Measurements from ENCODE around the gene ZDHHC9. TPM values are rescaled to one million over a fixed set of nuclear protein-coding genes. Genes with fewer than 3 reads are reported as not detected.

ZDHHC9 gene
- total RNA-seq, 2 experiments from 2014 or later = 4.7 to 5.4 TPM

- no peak overlapping the region for H3K4me3 Mint-ChIP-seq
- no peaks in the 10 kb centered on the region for H3K9me3 Mint-ChIP-seq (ENCODE audit: insufficient read depth)
- peaks cover 62% of the 10 kb centered on the region for H3K36me3 Mint-ChIP-seq (ENCODE audit: low read depth)
- no peaks in the 10 kb centered on the region for H3K27me3 Mint-ChIP-seq (ENCODE audit: low read depth)
- ChIA-PET CTCF (interaction anchor here (0.9 to 1.5 kb wide), 2 partner anchors 20 to 183 kb away, joined by 3 read pairs; no protein-coding TSS in a partner anchor), POLR2A (interaction anchor here (0.8 to 6.9 kb wide), 8 partner anchors 10 to 103 kb away, joined by 3 to 49 read pairs (median 4); no protein-coding TSS in a partner anchor)
- H3K4me1 Mint-ChIP-seq (ENCODE audit: low read depth) = peaks cover 18% of the 10 kb centered on the region
- DNase-seq (no peak), ATAC-seq (no peak)
- no peak overlapping the region for H3K27ac Mint-ChIP-seq
Observed at GRCh38 chrX:129792586-129793291, 50.9 kb downstream of the ZDHHC9 start.

GRCh38 chrX:129791961-129792570, 51.6 kb downstream of the ZDHHC9 start:
- no peaks in the 10 kb centered on the region for H3K9me3 Mint-ChIP-seq (ENCODE audit: insufficient read depth)

GRCh38 chrX:129791336-129791735, 52.4 kb downstream of the ZDHHC9 start:
- Mint-ChIP-seq H3K27me3 (ENCODE audit: low read depth) (no peaks in the 10 kb centered on the region), H3K4me3 (no peak overlapping the region), H3K9me3 (ENCODE audit: insufficient read depth) (no peaks in the 10 kb centered on the region), H3K36me3 (ENCODE audit: low read depth) (peaks cover 69% of the 10 kb centered on the region), H3K27ac (no peak overlapping the region), H3K4me1 (ENCODE audit: low read depth) (peaks cover 27% of the 10 kb centered on the region)
- DNase-seq = no peak
- ChIA-PET CTCF (no interaction called here), POLR2A (interaction anchor here (6.9 kb wide), 1 partner anchor 9 kb away, joined by 49 read pairs; no protein-coding TSS in a partner anchor)
- no peak for ATAC-seq

More at GRCh38 chrX:129791961-129792570, 51.6 kb downstream of the ZDHHC9 start:
- no peak for DNase-seq
- ChIA-PET CTCF (interaction anchor here (0.9 to 1.5 kb wide), 2 partner anchors 19 to 183 kb away, joined by 3 read pairs; no protein-coding TSS in a partner anchor), POLR2A (interaction anchor here (0.8 to 6.9 kb wide), 6 partner anchors 9 to 102 kb away, joined by 3 to 49 read pairs (median 4); no protein-coding TSS in a partner anchor)
- Mint-ChIP-seq H3K4me1 (ENCODE audit: low read depth) (peaks cover 22% of the 10 kb centered on the region), H3K36me3 (ENCODE audit: low read depth) (peaks cover 65% of the 10 kb centered on the region), H3K27me3 (ENCODE audit: low read depth) (no peaks in the 10 kb centered on the region), H3K27ac (no peak overlapping the region), H3K4me3 (no peak overlapping the region)
- ATAC-seq = no peak

GRCh38 chrX:129790808-129791207, 52.9 kb downstream of the ZDHHC9 start:
- no peak overlapping the region for H3K27ac Mint-ChIP-seq
- DNase-seq = no peak
- no peak overlapping the region for H3K4me3 Mint-ChIP-seq
- H3K4me1 Mint-ChIP-seq (ENCODE audit: low read depth) = peaks cover 32% of the 10 kb centered on the region
- ATAC-seq = no peak
- ChIA-PET CTCF (no interaction called here), POLR2A (interaction anchor here (1.5 kb wide), 1 partner anchor 9 kb away, joined by 5 read pairs; no protein-coding TSS in a partner anchor)
- H3K9me3 Mint-ChIP-seq (ENCODE audit: insufficient read depth) = no peaks in the 10 kb centered on the region
- H3K36me3 Mint-ChIP-seq (ENCODE audit: low read depth) = peaks cover 72% of the 10 kb centered on the region
- no peaks in the 10 kb centered on the region for H3K27me3 Mint-ChIP-seq (ENCODE audit: low read depth)

GRCh38 chrX:129790146-129790545, 53.5 kb downstream of the ZDHHC9 start:
- H3K27ac Mint-ChIP-seq = peak overlapping the region; percentile 43
- no peaks in the 10 kb centered on the region for H3K27me3 Mint-ChIP-seq (ENCODE audit: low read depth)
- peaks cover 38% of the 10 kb centered on the region for H3K4me1 Mint-ChIP-seq (ENCODE audit: low read depth)
- DNase-seq (no peak), ATAC-seq (no peak)
- ChIA-PET CTCF (no interaction called here), POLR2A (interaction anchor here (1.5 kb wide), 1 partner anchor 9 kb away, joined by 5 read pairs; no protein-coding TSS in a partner anchor)
- peaks cover 72% of the 10 kb centered on the region for H3K36me3 Mint-ChIP-seq (ENCODE audit: low read depth)
- H3K9me3 Mint-ChIP-seq (ENCODE audit: insufficient read depth) = no peaks in the 10 kb centered on the region
- H3K4me3 Mint-ChIP-seq = no peak overlapping the region

- H3K4me3 Mint-ChIP-seq = no peak overlapping the region
- peaks cover 76% of the 10 kb centered on the region for H3K36me3 Mint-ChIP-seq (ENCODE audit: low read depth)
- no peaks in the 10 kb centered on the region for H3K9me3 Mint-ChIP-seq (ENCODE audit: insufficient read depth)
- no peaks in the 10 kb centered on the region for H3K27me3 Mint-ChIP-seq (ENCODE audit: low read depth)
- DNase-seq (no peak), ATAC-seq (no peak)
- H3K4me1 Mint-ChIP-seq (ENCODE audit: low read depth) = peaks cover 43% of the 10 kb centered on the region
- H3K27ac Mint-ChIP-seq = peak overlapping the region; percentile 55
- ChIA-PET CTCF (no interaction called here), POLR2A (no interaction called here)
Observed at GRCh38 chrX:129788527-129788926, 55.2 kb downstream of the ZDHHC9 start.

GRCh38 chrX:129787336-129788055, 56.2 kb downstream of the ZDHHC9 start:
- Mint-ChIP-seq H3K27ac (peak overlapping the region; percentile 68), H3K9me3 (ENCODE audit: insufficient read depth) (no peaks in the 10 kb centered on the region)

GRCh38 chrX:129786210-129786651, 57.5 kb downstream of the ZDHHC9 start:
- CTCF ChIA-PET = interaction anchor here (1.0 kb wide), 1 partner anchor 29 kb away, joined by 4 read pairs; no protein-coding TSS in a partner anchor
- POLR2A ChIA-PET = no interaction called here
- H3K27ac Mint-ChIP-seq = peak overlapping the region; percentile 84
- H3K9me3 Mint-ChIP-seq (ENCODE audit: insufficient read depth) = no peaks in the 10 kb centered on the region
- DNase-seq (no peak), ATAC-seq (no peak)
- no peaks in the 10 kb centered on the region for H3K27me3 Mint-ChIP-seq (ENCODE audit: low read depth)
- H3K4me3 Mint-ChIP-seq = peak overlapping the region; percentile 74
- H3K4me1 Mint-ChIP-seq (ENCODE audit: low read depth) = peaks cover 48% of the 10 kb centered on the region
- peaks cover 82% of the 10 kb centered on the region for H3K36me3 Mint-ChIP-seq (ENCODE audit: low read depth)

More at GRCh38 chrX:129787336-129788055, 56.2 kb downstream of the ZDHHC9 start:
- H3K36me3 Mint-ChIP-seq (ENCODE audit: low read depth) = peaks cover 77% of the 10 kb centered on the region
- peak overlapping the region; percentile 47 for H3K4me3 Mint-ChIP-seq
- DNase-seq (no peak), ATAC-seq (no peak)
- POLR2A ChIA-PET = interaction anchor here (0.6 to 1.1 kb wide), 3 partner anchors 16 to 378 kb away, joined by 3 read pairs; partner anchors contain the start of gene AIFM1
- peaks cover 48% of the 10 kb centered on the region for H3K4me1 Mint-ChIP-seq (ENCODE audit: low read depth)
- CTCF ChIA-PET = interaction anchor here (1.5 kb wide), 1 partner anchor 60 kb away, joined by 5 read pairs; no protein-coding TSS in a partner anchor
- no peaks in the 10 kb centered on the region for H3K27me3 Mint-ChIP-seq (ENCODE audit: low read depth)

- DNase-seq (no peak), ATAC-seq (no peak)
- peaks cover 82% of the 10 kb centered on the region for H3K36me3 Mint-ChIP-seq (ENCODE audit: low read depth)
- no peaks in the 10 kb centered on the region for H3K27me3 Mint-ChIP-seq (ENCODE audit: low read depth)
- no peaks in the 10 kb centered on the region for H3K9me3 Mint-ChIP-seq (ENCODE audit: insufficient read depth)
- ChIA-PET CTCF (interaction anchor here (1.1 to 6.7 kb wide), 2 partner anchors 16 to 29 kb away, joined by 3 to 71 read pairs; no protein-coding TSS in a partner anchor), POLR2A (interaction anchor here (0.6 to 10.3 kb wide), 4 partner anchors 10 to 284 kb away, joined by 3 to 162 read pairs (median 3); no protein-coding TSS in a partner anchor)
- H3K4me3 Mint-ChIP-seq = peak overlapping the region; percentile 74
- H3K27ac Mint-ChIP-seq = peak overlapping the region; percentile 84
- peaks cover 46% of the 10 kb centered on the region for H3K4me1 Mint-ChIP-seq (ENCODE audit: low read depth)
Observed at GRCh38 chrX:129785160-129785947, 58.3 kb downstream of the ZDHHC9 start.

- Mint-ChIP-seq H3K36me3 (ENCODE audit: low read depth) (peaks cover 83% of the 10 kb centered on the region), H3K4me3 (peak overlapping the region; percentile 89), H3K4me1 (ENCODE audit: low read depth) (peaks cover 46% of the 10 kb centered on the region), H3K9me3 (ENCODE audit: insufficient read depth) (no peaks in the 10 kb centered on the region), H3K27ac (peak overlapping the region; percentile 88), H3K27me3 (ENCODE audit: low read depth) (no peaks in the 10 kb centered on the region)
- ChIA-PET POLR2A (interaction anchor here (0.7 to 10.3 kb wide), 4 partner anchors 11 to 180 kb away, joined by 3 to 165 read pairs (median 106); no protein-coding TSS in a partner anchor), CTCF (interaction anchor here (1.0 to 6.7 kb wide), 4 partner anchors 15 to 141 kb away, joined by 3 to 71 read pairs (median 22); no protein-coding TSS in a partner anchor)
- ATAC-seq = no peak
- no peak for DNase-seq
Observed at GRCh38 chrX:129784371-129784770, 59.3 kb downstream of the ZDHHC9 start.
